ENCODE results near the gene LIN7C.

- no peak for TF ChIP-seq CTCF (IDR thresholded peaks at IDR 0.05)
- TF ChIP-seq POLR2A (IDR thresholded peaks at IDR 0.05): no peak
- TF ChIP-seq POLR2AphosphoS5 (IDR thresholded peaks at IDR 0.05): no peak
Observed at GRCh38 chr11:27445625-27446024, 60.9 kb downstream of the LIN7C start.
